LNCAP (cell line): ENCODE results near the gene UBE2L3.

Source experiments
- CTCF ChIP-seq: fragments of 450-650 bp; IDR thresholded peaks from 2 replicates; pipeline ENCODE4 v1.5.1; 2017; ENCODE audit warnings: mild to moderate bottlenecking

UBE2L3 gene

DNA sequence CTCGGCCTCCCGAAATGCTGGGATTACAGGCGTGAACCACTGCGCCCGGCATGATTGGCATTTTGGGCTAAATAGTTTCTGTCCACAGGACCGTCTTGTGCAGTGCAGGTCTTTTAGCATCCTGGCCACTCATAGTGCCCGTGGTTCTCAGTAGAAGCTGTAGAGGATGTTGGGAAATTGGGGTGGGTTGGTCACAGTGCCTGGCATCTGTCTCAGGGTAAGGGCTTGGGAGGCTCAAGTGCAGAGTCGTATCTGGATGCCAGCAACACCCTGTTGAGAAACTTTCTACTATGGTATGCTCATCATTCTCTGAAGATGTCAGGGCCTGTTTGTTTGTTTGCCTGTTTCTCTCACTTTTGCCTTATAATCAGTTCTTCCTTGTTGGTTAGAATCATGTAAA, 21.9 kb downstream of the UBE2L3 start:
- no peak for TF ChIP-seq CTCF

DNA sequence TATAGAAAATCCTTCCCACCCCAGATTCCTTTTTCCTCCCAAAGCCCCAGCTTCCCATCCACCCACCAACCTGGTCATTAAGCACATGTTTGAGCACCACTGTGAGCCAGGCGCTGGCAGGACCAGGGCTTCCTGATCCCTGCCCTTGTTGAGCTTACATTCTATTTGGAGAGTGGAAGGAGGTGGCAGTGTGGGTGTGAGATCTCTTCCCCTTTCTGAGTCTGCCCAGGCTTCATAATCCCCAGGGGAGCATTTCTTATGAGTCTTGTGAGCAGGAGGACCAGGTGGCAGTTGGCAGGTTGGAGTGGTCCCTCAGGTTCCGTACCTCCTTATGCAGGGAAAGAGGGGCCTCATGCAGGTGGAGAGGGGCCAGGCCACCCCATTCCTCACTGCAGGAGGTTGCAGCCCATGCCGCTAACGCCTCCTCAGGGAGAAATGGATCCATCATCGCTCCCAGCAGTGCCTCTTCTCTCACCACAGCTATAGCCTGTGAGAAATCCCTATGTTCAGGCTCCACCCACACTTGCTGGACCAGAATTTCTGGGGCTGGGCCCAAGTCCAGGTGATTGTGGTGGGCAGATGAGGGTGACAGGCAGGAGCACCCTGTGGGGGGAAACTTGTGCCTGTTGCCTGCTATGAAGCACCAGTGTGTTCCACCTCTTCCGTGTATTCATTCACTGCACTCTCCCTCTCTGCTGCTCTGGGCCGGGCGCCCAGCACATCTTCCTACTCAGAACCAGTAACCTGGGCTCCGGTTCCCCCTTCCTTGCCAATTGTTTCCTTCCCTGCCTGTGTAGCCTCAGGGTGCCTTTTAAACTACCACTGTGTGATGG, 23.5 kb downstream of the UBE2L3 start:
- TF ChIP-seq CTCF: no peak

DNA sequence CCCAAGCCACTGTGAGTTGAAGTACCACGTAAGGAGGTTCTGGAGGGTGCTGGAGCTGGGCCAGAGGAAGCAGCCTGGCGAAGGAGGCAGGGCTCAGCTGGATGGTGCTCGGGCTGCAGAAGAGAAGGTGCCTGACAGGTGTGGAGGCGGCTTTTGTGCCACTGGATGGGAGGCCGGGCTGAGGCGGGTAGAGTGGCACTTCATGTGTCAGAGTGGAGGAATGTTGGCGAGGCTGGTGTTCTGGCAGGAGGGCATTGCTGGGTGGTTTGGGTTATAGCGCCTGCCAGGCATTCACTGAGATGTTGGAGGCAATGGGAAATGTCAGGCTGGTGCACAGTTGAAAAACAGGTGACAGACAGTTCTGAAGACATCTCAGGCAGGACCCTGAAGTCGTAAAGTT, 24.2 kb downstream of the UBE2L3 start:
- no peak for TF ChIP-seq CTCF

DNA sequence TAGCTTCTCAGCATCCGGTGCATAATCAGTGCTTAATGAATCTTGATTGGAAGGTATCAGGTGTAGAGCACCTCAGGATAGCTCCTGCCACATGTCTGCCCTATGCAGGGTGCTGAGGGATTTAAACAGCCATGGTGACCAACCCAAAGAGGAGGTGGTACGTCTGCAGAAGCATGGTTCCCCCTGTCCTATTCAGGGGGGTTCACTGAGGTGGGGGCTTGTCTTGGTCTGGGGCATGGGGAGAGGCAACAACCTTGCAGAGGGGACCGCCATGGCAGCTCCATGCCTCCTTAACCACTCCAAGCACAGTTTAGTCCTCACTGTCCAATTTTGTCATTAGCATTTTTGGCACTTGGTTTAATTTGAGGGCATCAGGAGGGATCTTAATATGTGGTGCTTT, 24.9 kb downstream of the UBE2L3 start:
- no peak for TF ChIP-seq CTCF

DNA sequence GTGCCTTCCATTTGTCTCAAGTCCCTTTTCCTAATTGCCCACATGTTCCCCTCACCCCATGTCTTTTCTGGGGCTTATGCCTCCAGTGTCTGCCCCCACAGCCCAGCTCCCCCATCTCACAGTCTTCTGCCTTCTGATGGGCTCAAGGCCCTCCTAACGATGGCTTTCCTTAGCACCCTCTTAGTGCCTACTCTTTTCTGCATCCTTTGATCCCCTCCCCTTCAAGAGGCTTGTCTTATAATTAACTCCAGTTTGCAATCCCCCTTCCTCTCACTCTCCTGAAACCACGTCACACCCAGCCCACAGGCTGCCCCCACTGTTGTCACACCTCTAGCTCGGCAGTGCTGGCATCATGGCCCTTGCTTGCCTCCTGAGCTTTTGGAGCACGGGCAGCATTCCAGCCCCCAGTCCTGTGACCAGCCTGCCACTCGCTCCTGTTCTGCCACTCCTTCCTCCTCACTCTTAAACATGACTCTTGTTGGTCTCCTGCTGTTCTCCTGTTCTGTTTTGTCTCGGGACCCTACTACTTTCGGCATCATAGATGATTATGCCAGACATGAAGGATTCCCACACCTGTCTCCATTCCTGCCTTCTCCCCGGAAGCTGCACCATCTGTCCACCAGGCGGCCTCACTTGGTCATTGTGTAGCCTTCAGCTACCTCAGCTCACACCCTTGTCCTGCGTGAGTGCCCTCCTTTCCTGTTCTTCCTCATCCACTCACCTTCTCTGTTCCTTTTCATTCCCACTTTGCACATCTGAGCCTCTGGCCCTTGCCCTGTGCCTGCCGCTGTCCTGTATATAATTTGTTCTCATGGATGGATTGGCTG, 26.1 kb downstream of the UBE2L3 start:
- TF ChIP-seq CTCF: peak; percentile 35; the same call in 1 of the 2 replicates

- TF ChIP-seq CTCF: no peak
Observed at GRCh38 chr22:21594865-21595452, 27.4 kb downstream of the UBE2L3 start.

- no peak for TF ChIP-seq CTCF
Observed at GRCh38 chr22:21598302-21598701, 30.8 kb downstream of the UBE2L3 start.
